OCI-LY7 (cell line): Measurements from ENCODE around the gene FAM111B. TPM values are rescaled to one million over a fixed set of nuclear protein-coding genes. Genes with fewer than 3 reads are reported as not detected.
"Not testable (repeated sequence)": the region's sequence is repeated elsewhere in the genome, so short reads cannot be mapped to it uniquely, and the experiment has no call there.

ENCODE experiments used
- BruUV-seq: library from RNA; stranded (reverse); fragments of 400-500 nt; replicated peaks from 2 replicates; lab custom pipeline; 2021; lab: Mats Ljungman, UMichigan
- CTCF ChIA-PET: fragments of 300-600 bp; sonication (Branson Sonifier 250); formaldehyde crosslinking; loops from one replicate; lab custom pipeline; 2022; ENCODE audit warnings: antibody characterized with exemption; ENCODE audit not compliant: unreplicated experiment; lab: Charles Lee
- POLR2A ChIA-PET: fragments of 300-600 bp; sonication (Branson Sonifier 250); formaldehyde crosslinking; loops from one replicate; lab custom pipeline; 2022; ENCODE audit warnings: antibody characterized with exemption; lab: Charles Lee
- DNase-seq: peaks from one replicate; pipeline ENCODE4 v3.0.0-alpha.2; 2015; ENCODE audit warnings: low spot score
- H2AFZ ChIP-seq: fragments of 200-600 bp; sonication (generic), shearing (Covaris generic); 2 replicates; pipeline ENCODE4 v1.6.1; 2014; ENCODE audit warnings: mild to moderate bottlenecking, antibody characterized with exemption, low read length, moderate library complexity
- H3K27ac ChIP-seq: fragments of 200-600 bp; sonication (generic); 2 replicates; pipeline ENCODE4 v1.5.1; 2014; ENCODE audit warnings: mixed run types, low read depth, mild to moderate bottlenecking, moderate library complexity, low read length, inconsistent platforms; ENCODE audit not compliant: poor library complexity, severe bottlenecking
- H3K36me3 ChIP-seq: fragments of 200-600 bp; sonication (generic); 2 replicates; pipeline ENCODE4 v1.6.1; 2014; ENCODE audit warnings: mild to moderate bottlenecking, antibody characterized with exemption, low read length, moderate library complexity, mixed read lengths; ENCODE audit not compliant: insufficient read depth
- H3K4me1 ChIP-seq: fragments of 200-600 bp; sonication (generic); 2 replicates; pipeline ENCODE4 v1.5.1; 2014; ENCODE audit warnings: mild to moderate bottlenecking, low read length; ENCODE audit not compliant: insufficient read depth, poor library complexity, severe bottlenecking
- H3K4me2 ChIP-seq: fragments of 200-600 bp; sonication (generic); 2 replicates; pipeline ENCODE4 v1.6.1; 2014; ENCODE audit warnings: mild to moderate bottlenecking, low read length
- H3K4me3 ChIP-seq: fragments of 200-600 bp; sonication (generic); 2 replicates; pipeline ENCODE4 v1.5.1; 2014; ENCODE audit warnings: mild to moderate bottlenecking, low read depth, low read length; ENCODE audit not compliant: poor library complexity, severe bottlenecking
- H3K79me2 ChIP-seq: fragments of 200-600 bp; sonication (generic); 2 replicates; pipeline ENCODE4 v1.6.1; 2016; ENCODE audit warnings: low read depth, mild to moderate bottlenecking, low read length, moderate library complexity, mixed read lengths; ENCODE audit not compliant: insufficient read depth
- H3K9me2 ChIP-seq: fragments of 200-600 bp; sonication (generic); 2 replicates; pipeline ENCODE4 v1.6.1; 2016; ENCODE audit warnings: mild to moderate bottlenecking, low read length, mixed read lengths; ENCODE audit not compliant: insufficient read depth
- H3K9me3 ChIP-seq: fragments of 200-600 bp; sonication (generic); 2 replicates; pipeline ENCODE4 v1.6.1; 2014; ENCODE audit warnings: mild to moderate bottlenecking, mixed run types, low read length, mixed read lengths
- H4K20me1 ChIP-seq: fragments of 200-600 bp; sonication (generic); 2 replicates; pipeline ENCODE4 v1.6.1; 2014; ENCODE audit warnings: mild to moderate bottlenecking, antibody characterized with exemption, low read length, moderate library complexity, mixed read lengths; ENCODE audit not compliant: insufficient read depth
- CTCF ChIP-seq: fragments of 200-600 bp; sonication (generic); conservative IDR thresholded peaks from 2 replicates; pipeline ENCODE4 v1.5.1; 2014; ENCODE audit warnings: mild to moderate bottlenecking, antibody characterized with exemption, low read length, moderate library complexity, mixed read lengths
- EZH2phosphoT487 ChIP-seq: fragments of 200-600 bp; sonication (generic); IDR thresholded peaks from 2 replicates; pipeline ENCODE4 v1.6.1; 2018; ENCODE audit warnings: low read depth, borderline replicate concordance, mild to moderate bottlenecking, mixed run types, antibody characterized with exemption, low read length, moderate library complexity, mixed read lengths
- intact Hi-C: fragments of 100-400 bp; cut with micrococcal nuclease; formaldehyde crosslinking; loops from one replicate; pipeline ENCODE4 v1.10.0; 2022; ENCODE audit not compliant: unreplicated experiment
- total RNA-seq, 2 experiments: library from RNA; depleted of rRNA in 1 of 2; stranded (reverse); fragments of >200 nt in 1 of 2; shearing (Covaris generic) in 1 of 2; gene quantifications; 2 replicates each; pipeline ENCODE4 v1.2.3, GENCODE V29; 2014 to 2022

FAM111B gene
- total RNA-seq, 2 experiments from 2014 or later: 37.6 to 38.1 TPM

GRCh38 chr11:59081430-59082020 is 25.5 kb upstream of the FAM111B start:
- H3K9me3 ChIP-seq, H3K4me3 ChIP-seq, H4K20me1 ChIP-seq, H3K9me2 ChIP-seq, DNase-seq, BruUV-seq, intact Hi-C loops, POLR2A ChIA-PET, H2AFZ ChIP-seq, H3K79me2 ChIP-seq, H3K4me2 ChIP-seq, H3K27ac ChIP-seq, CTCF ChIA-PET, H3K36me3 ChIP-seq: not testable (repeated sequence)
- peaks cover 46% of the 10 kb centered on the region for H3K4me1 ChIP-seq

- DNase-seq, intact Hi-C loops, H3K27ac ChIP-seq, H3K9me3 ChIP-seq, H3K9me2 ChIP-seq, H3K79me2 ChIP-seq, CTCF ChIA-PET, H3K4me3 ChIP-seq, POLR2A ChIA-PET, H4K20me1 ChIP-seq, BruUV-seq, H3K36me3 ChIP-seq, H3K4me2 ChIP-seq, H2AFZ ChIP-seq: not testable (repeated sequence)
- peaks cover 51% of the 10 kb centered on the region for H3K4me1 ChIP-seq
These were observed 21.0 kb upstream of the FAM111B start, which contains the start of gene GLYATL1B for GRCh38 chr11:59086007-59086406. GLYATL1B (plus strand) TSS chr11:59086307; CDS start chr11:59086307, 0 bp downstream.

DNA sequence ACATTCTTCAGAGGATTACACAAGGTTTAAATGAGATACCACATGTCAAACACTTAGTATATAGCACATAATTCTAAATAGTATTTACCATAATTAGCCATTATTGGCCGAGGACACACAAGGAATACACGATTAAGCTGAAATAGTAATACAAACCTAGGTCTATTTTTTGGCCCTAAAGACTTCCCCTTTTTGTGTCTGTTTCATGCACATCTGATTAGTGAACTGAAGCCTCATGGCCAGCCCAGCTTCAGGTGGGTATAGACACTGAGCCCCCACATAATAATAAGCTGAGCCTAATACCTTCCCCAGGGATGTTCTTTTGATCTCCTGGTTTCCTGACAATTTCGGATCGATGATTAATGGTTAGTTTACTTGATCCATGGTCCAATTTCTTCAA is 18.9 kb upstream of the FAM111B start:
- TF ChIP-seq CTCF: no peak
- no peak for TF ChIP-seq EZH2phosphoT487
- CTCF ChIA-PET: interaction anchor here (0.5 kb wide), 1 partner anchor 185 kb away, joined by 3 read pairs; no protein-coding TSS in a partner anchor
- Histone ChIP-seq H3K9me3 (no peaks in the 10 kb centered on the region), H3K4me2 (peak overlapping the region; percentile 62), H3K4me3 (peak overlapping the region; percentile 24), H3K79me2 (no peaks in the 10 kb centered on the region), H3K36me3 (peaks cover 18% of the 10 kb centered on the region), H3K9me2 (no peaks in the 10 kb centered on the region), H3K27ac (peak overlapping the region; percentile 58), H4K20me1 (no peaks in the 10 kb centered on the region), H2AFZ (peak overlapping the region; percentile 61; the same call in 1 of the 2 replicates), H3K4me1 (peaks cover 58% of the 10 kb centered on the region)
- POLR2A ChIA-PET: interaction anchor here (1.2 to 1.6 kb wide), 4 partner anchors 9 to 18 kb away, joined by 5 to 8 read pairs (median 7); partner anchors contain the start of gene FAM111B
- intact Hi-C loops: no loop called here
- no TSS peak for BruUV-seq
- peak; percentile 67 for DNase-seq

DNA sequence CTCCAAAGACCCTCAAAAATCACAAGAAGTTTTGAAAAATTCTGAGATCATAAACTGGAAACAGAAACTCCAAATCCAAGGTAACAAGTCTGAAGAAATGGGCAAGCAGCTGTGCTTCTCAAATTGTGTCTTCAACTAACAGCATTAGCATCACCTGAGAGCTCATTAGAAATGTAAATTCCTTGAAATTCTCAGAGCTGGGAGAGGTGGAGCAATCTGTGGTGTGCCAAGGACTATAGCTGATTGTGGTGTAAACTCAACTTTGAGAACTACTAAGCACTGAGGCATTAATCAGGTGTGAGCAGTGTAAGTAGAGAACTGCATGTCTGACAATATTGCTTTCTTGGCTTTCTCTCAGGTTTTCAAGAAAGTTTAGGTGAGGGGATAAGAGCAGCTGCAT is 13.5 kb upstream of the FAM111B start:
- peaks cover 41% of the 10 kb centered on the region for H3K36me3 ChIP-seq
- H3K9me3 ChIP-seq, H3K27ac ChIP-seq, H3K9me2 ChIP-seq, H4K20me1 ChIP-seq, H2AFZ ChIP-seq, CTCF ChIA-PET, BruUV-seq, H3K4me3 ChIP-seq, H3K4me2 ChIP-seq, POLR2A ChIA-PET, DNase-seq: not testable (repeated sequence)
- intact Hi-C loops: loop anchor here (10.0 kb wide), 1 partner anchor 1579 kb away; the partner anchor contains the start of gene SLC43A1
- H3K79me2 ChIP-seq: peaks cover 14% of the 10 kb centered on the region; the same call in 1 of the 2 replicates
- peaks cover 85% of the 10 kb centered on the region for H3K4me1 ChIP-seq

DNA sequence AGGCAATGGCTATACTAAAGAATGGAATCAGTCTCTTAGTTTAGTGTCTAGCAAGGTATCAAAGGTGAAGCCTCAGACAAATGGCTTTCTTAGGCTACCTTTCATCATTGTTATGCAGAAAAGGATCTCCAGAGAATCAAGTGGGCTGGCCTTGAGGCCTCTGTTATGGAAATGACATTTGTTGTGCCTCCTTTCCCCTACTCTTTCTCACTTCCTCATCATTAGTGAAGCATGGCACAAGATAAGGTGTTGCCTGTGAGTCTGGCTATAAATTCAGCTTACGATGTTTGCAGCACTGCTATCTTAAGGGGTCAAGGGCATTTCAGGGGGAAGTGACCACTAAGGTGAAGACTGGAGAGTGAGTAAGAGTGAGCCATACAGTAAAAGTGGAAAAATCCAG is 11.8 kb upstream of the FAM111B start:
- peak overlapping the region; percentile 31 for H3K4me3 ChIP-seq
- H3K9me2 ChIP-seq, H2AFZ ChIP-seq, BruUV-seq, H3K9me3 ChIP-seq, H4K20me1 ChIP-seq, CTCF ChIA-PET: not testable (repeated sequence)
- H3K36me3 ChIP-seq: peaks cover 41% of the 10 kb centered on the region
- H3K4me2 ChIP-seq: peak overlapping the region; percentile 99
- H3K4me1 ChIP-seq: peaks cover 85% of the 10 kb centered on the region
- peaks cover 28% of the 10 kb centered on the region; the same call in 1 of the 2 replicates for H3K79me2 ChIP-seq
- intact Hi-C loops: loop anchor here (10.0 kb wide), 1 partner anchor 1580 kb away; the partner anchor contains the start of gene SLC43A1
- POLR2A ChIA-PET: interaction anchor here (0.7 to 2.9 kb wide), 6 partner anchors 11 to 536 kb away, joined by 3 to 12 read pairs (median 4); partner anchors contain the start of gene LPXN
- DNase-seq: peak; percentile 82
- H3K27ac ChIP-seq: peak overlapping the region; percentile 87
